ENCODE data around the gene FOLR1. TPM values are rescaled to one million over a fixed set of nuclear protein-coding genes. Genes with fewer than 3 reads are reported as not detected.

Gene FOLR1
- total and polyA plus RNA-seq, 9 of the 15 experiments (the other 6 are each of a cell fraction or from before 2014, with no cell fraction given), result 0.22 to 2.3 (median 1.0) TPM

GRCh38 chr11:72155751-72156150 is 36.2 kb upstream of the FOLR1 start (continued):
- TF ChIP-seq KLF6 (CRISPR knock-in tag; IDR thresholded peaks at IDR 0.05; ENCODE audit: borderline replicate concordance) (peak; percentile 49; the same call in 1 of the 2 replicates), BCL6 (CRISPR knock-in tag; IDR thresholded peaks at IDR 0.05) (0 out of 2 replicates have a peak, but pooled peaks have one; percentile 51), HDAC8 (tag; IDR thresholded peaks at IDR 0.05) (peak; percentile 87; the same call in 1 of the 2 replicates), SMAD4 (CRISPR knock-in tag; conservative IDR thresholded peaks at IDR 0.05) (peak; percentile 62), TOE1 (IDR thresholded peaks at IDR 0.05; ENCODE audit: borderline replicate concordance) (no peak), TOE1 (CRISPR knock-in tag; IDR thresholded peaks at IDR 0.05; ENCODE audit: borderline replicate concordance, low read depth) (no peak)

GRCh38 chr11:72157131-72157530 is 34.8 kb upstream of the FOLR1 start:
- WGBS (ENCODE audit: insufficient coverage, low coverage, missing lambda C conversion rate), result 39% methylated on average over 4 of the region's 4 CpGs
- Histone ChIP-seq H4K20me1 (replicated peaks; ENCODE audit: control insufficient read depth, insufficient read depth, low read length) (no peaks in the 10 kb centered on the region), H3K9me1 (ENCODE audit: control insufficient read depth, insufficient read depth, low read length) (no peaks in the 10 kb centered on the region), H3K9me3 (replicated peaks; ENCODE audit: control insufficient read depth, insufficient read depth, low read depth, low read length) (no peaks in the 10 kb centered on the region), H3K79me2 (ENCODE audit: control insufficient read depth, insufficient read depth, low read length) (no peaks in the 10 kb centered on the region), H3K27me3 (ENCODE audit: control insufficient read depth in 2 of 2, insufficient read depth in 2 of 2, low read length in 2 of 2) (no peaks in the 10 kb centered on the region; a peak in 1 of 5 replicates), H3K27ac (ENCODE audit: extremely low read depth, low read depth, low read length) (no peak overlapping the region), H3K9ac (ENCODE audit: insufficient read depth in 1 of 2, low read depth in 2 of 2, low read length in 2 of 2) (no peak overlapping the region), H3K4me1 (replicated peaks in 1 of 2; ENCODE audit: control insufficient read depth in 2 of 2, insufficient read depth in 2 of 2, low read length in 2 of 2) (peaks cover 3 to 22% of the 10 kb centered on the region in 2 experiments; a peak in 4 of 5 replicates), H3K4me3 (no peak overlapping the region), H3K36me3 (ENCODE audit: control insufficient read depth, insufficient read depth, low read length) (no peaks in the 10 kb centered on the region), H3K4me2 (ENCODE audit: insufficient read depth, low read length) (no peak overlapping the region), H2AFZ (ENCODE audit: low read depth, low read length) (no peak overlapping the region)
- DNase-seq (ENCODE audit: extremely low read depth in 1 of 4, low spot score in 3 of 4), result no peak
- FAIRE-seq, result no peak
- intact Hi-C loops (cut with micrococcal nuclease), result no loop called here
- in situ Hi-C loops (cut with MboI), result no loop called here
- CTCF ChIA-PET (ENCODE audit: low intra/inter-chr PET ratio), result no interaction called here
- no peak for ATAC-seq
- no TSS peak for BruUV-seq (replicated peaks)
- no peak for TF ChIP-seq EHMT2 (IDR thresholded peaks at IDR 0.05)
- TF ChIP-seq PTTG1 (tag; IDR thresholded peaks at IDR 0.05; ENCODE audit: low read depth), result no peak
- no peak for TF ChIP-seq ZC3H11A (IDR thresholded peaks at IDR 0.05; ENCODE audit: low read depth, low read length)
- TF ChIP-seq ZNF655 (CRISPR knock-in tag; IDR thresholded peaks at IDR 0.05), result no peak
- POLR2A ChIA-PET, result no interaction called here

Measured in K562 (cell line).